Gastrocnemius medialis (tissue), 4 donors: ENCODE measurements around the gene MPHOSPH9. TPM values are rescaled to one million over a fixed set of nuclear protein-coding genes. Genes with fewer than 3 reads are reported as not detected.

Source experiments
- ATAC-seq, 2 donors: fragments of 150-250 bp; one replicate each; pipeline ENCODE4 v1.9.1; 2016
- DNase-seq, 2 donors: peaks; one replicate each; pipeline ENCODE4 v3.0.0-alpha.2; 2019
- H3K27ac ChIP-seq, 4 donors: fragments of 200-600 bp; sonication (generic); 1 replicate in 1 of 4; 2 replicates in 3 of 4; pipeline ENCODE4 v1.5.1; 2016 to 2018; ENCODE audit warnings: mild to moderate bottlenecking in 2 of 4, moderate library complexity in 1 of 4
- H3K27me3 ChIP-seq, 3 donors: fragments of 200-600 bp; sonication (generic) in 2 of 3; 1 replicate in 1 of 3; 2 replicates in 2 of 3; pipeline versions ENCODE4 v1.5.1 to v1.6.0; 2016 to 2019; ENCODE audit warnings: mild to moderate bottlenecking in 1 of 3, moderate library complexity in 1 of 3
- H3K36me3 ChIP-seq, 2 donors: fragments of 200-600 bp; sonication (generic) in 1 of 2; one replicate each; pipeline ENCODE4 v1.5.1; 2017 to 2018
- H3K4me1 ChIP-seq, 2 donors: fragments of 200-600 bp; sonication (generic) in 1 of 2; one replicate each; pipeline ENCODE4 v1.5.1; 2016 to 2017; ENCODE audit warnings: mild to moderate bottlenecking in 2 of 2
- H3K4me3 ChIP-seq, 4 donors: fragments of 200-600 bp; sonication (generic) in 3 of 4; 1 replicate in 1 of 4; 2 replicates in 3 of 4; pipeline ENCODE4 v1.5.1; 2016 to 2019; ENCODE audit warnings: mild to moderate bottlenecking in 2 of 4
- H3K9me3 ChIP-seq, 3 donors: fragments of 200-600 bp; sonication (generic) in 2 of 3; 1 replicate in 1 of 3; 2 replicates in 2 of 3; pipeline ENCODE4 v1.5.1; 2016 to 2019
- POLR2A ChIP-seq, 2 donors: fragments of 450-650 bp; IDR thresholded peaks; one replicate each; pipeline ENCODE4 v1.6.1; 2017; ENCODE audit warnings: antibody characterized with exemption in 2 of 2, mild to moderate bottlenecking in 2 of 2, moderate library complexity in 2 of 2
- in situ Hi-C, 4 donors: fragments of 200-750 bp; cut with MboI; loops; one replicate each; pipeline versions ENCODE4 v1.15.0 to v1.8.0; 2017; ENCODE audit warnings: low sequenced_read_pairs in 4 of 4
- intact Hi-C: fragments of 100-400 bp; cut with DNase I; formaldehyde crosslinking; loops from one replicate; pipeline ENCODE4 v1.15.1; 2023; ENCODE audit warnings: low total_unique reads
- total RNA-seq, 4 donors: library from RNA; depleted of rRNA; stranded (reverse); fragments of >200 nt; gene quantifications; one replicate each; pipeline versions ENCODE4 v1.1.0 to v1.2.3, GENCODE V29; 2016
- TF ChIP-seq, protein P1 (sequence below), 5 experiments: fragments of 450-650 bp in 3 of 5; fragments of 200-600 bp in 2 of 5; sonication (generic) in 2 of 5; IDR thresholded peaks in 4 of 5; conservative IDR thresholded peaks in 1 of 5; 1 replicate in 4 of 5; 2 replicates in 1 of 5; pipeline ENCODE4 v1.5.1; 2016 to 2019; ENCODE audit warnings: antibody characterized with exemption in 5 of 5, mild to moderate bottlenecking in 3 of 5, moderate library complexity in 3 of 5

Gene MPHOSPH9
- total RNA-seq, 4 donors from 2014 or later: 8.5 to 35.4 (median 12.7) TPM

DNA sequence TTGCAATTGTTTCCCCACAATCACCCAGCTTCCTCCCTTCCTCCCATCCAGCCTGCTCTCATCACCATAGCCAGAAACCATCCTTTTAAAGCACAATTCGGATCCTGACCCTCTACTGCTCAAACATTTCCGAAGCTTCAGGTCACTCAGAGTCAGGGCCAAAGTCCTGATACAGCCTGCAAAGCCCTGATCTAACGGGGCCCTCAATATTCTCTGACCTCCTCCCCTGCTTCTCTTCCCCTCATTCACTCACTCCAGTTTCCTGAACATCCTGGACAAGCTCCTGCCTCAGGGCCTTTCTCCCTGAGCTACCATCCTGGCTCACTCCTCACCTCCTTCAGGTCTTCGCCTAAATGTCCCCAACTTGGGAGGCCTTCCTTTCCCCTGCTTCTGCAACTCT lies 128.1 kb downstream of the MPHOSPH9 start:
- intact Hi-C loops: no loop called here
- Histone ChIP-seq H3K4me1 (peaks cover 44 to 48% of the 10 kb centered on the region in 2 donors), H3K27ac (peak overlapping the region; percentile 26 to 78 (median 62)), H3K36me3 (no peaks in the 10 kb centered on the region), H3K9me3 (no peaks in the 10 kb centered on the region), H3K27me3 (no peaks in the 10 kb centered on the region), H3K4me3 (peak overlapping the region in 3 of 4 donors; percentile 4 to 41 (median 13))
- in situ Hi-C loops: no loop called here
- ATAC-seq: no peak
- TF ChIP-seq POLR2A (IDR thresholded peaks at IDR 0.05): no peak
- TF ChIP-seq, protein P1, sequence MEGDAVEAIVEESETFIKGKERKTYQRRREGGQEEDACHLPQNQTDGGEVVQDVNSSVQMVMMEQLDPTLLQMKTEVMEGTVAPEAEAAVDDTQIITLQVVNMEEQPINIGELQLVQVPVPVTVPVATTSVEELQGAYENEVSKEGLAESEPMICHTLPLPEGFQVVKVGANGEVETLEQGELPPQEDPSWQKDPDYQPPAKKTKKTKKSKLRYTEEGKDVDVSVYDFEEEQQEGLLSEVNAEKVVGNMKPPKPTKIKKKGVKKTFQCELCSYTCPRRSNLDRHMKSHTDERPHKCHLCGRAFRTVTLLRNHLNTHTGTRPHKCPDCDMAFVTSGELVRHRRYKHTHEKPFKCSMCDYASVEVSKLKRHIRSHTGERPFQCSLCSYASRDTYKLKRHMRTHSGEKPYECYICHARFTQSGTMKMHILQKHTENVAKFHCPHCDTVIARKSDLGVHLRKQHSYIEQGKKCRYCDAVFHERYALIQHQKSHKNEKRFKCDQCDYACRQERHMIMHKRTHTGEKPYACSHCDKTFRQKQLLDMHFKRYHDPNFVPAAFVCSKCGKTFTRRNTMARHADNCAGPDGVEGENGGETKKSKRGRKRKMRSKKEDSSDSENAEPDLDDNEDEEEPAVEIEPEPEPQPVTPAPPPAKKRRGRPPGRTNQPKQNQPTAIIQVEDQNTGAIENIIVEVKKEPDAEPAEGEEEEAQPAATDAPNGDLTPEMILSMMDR (IDR thresholded peaks at IDR 0.05 in 4 of 5, conservative IDR thresholded peaks at IDR 0.05 in 1 of 5): no peak
- no peak for DNase-seq

Other genes starting within 250 kb of the MPHOSPH9 start
- gene PITPNM2, start 82.1 kb downstream of the MPHOSPH9 start, total RNA-seq: 1 to 10 TPM; 2.1 to 3.8 (median 3.3) TPM
- 10 to 100 TPM in 1 of 4 donors, 1 to 10 TPM in 3; 4.7 to 14.1 (median 5.6) TPM for gene MTRFR, start 295 bp upstream of the MPHOSPH9 start, total RNA-seq
- gene CDK2AP1, start 38.7 kb upstream of the MPHOSPH9 start, total RNA-seq: 10 to 100 TPM; 34.2 to 65.7 (median 60.2) TPM
- gene SBNO1, start 131.7 kb upstream of the MPHOSPH9 start, total RNA-seq: 10 to 100 TPM; 26.6 to 29.9 (median 28.8) TPM
- gene KMT5A, start 151.0 kb upstream of the MPHOSPH9 start, total RNA-seq: 10 to 100 TPM; 13.4 to 25.8 (median 21.9) TPM
- 1 to 10 TPM; 1.2 to 2.0 (median 1.7) TPM for gene RILPL2, start 203.5 kb upstream of the MPHOSPH9 start, total RNA-seq
- gene SNRNP35, start 225.0 kb upstream of the MPHOSPH9 start, total RNA-seq: 10 to 100 TPM; 22.6 to 40.4 (median 23.5) TPM